ENCODE data around the gene KCNJ1.

KCNJ1 gene

GRCh38 chr11:128901653-128902514 is 34.8 kb upstream of the KCNJ1 start:
- no peak for DNase-seq

DNA sequence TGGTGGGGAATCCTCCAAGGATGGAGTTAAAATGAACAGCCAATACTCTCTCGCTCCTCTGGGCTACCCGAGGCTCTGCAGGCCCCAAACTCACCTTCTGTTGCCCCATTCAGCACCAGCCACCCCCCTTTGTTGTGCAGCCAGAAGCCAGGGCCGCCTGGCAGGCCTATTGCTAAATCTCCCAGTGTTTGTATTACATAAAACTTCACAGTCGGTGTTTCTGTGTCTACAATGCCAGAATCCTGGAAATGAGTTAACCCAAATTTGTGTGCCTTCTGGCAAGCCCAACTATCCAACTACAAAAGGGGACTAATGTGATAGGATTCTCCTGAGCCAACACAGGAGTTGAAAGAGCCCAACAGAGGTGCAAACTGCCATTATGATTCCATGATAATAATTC is 33.4 kb upstream of the KCNJ1 start:
- DNase-seq: no peak

DNA sequence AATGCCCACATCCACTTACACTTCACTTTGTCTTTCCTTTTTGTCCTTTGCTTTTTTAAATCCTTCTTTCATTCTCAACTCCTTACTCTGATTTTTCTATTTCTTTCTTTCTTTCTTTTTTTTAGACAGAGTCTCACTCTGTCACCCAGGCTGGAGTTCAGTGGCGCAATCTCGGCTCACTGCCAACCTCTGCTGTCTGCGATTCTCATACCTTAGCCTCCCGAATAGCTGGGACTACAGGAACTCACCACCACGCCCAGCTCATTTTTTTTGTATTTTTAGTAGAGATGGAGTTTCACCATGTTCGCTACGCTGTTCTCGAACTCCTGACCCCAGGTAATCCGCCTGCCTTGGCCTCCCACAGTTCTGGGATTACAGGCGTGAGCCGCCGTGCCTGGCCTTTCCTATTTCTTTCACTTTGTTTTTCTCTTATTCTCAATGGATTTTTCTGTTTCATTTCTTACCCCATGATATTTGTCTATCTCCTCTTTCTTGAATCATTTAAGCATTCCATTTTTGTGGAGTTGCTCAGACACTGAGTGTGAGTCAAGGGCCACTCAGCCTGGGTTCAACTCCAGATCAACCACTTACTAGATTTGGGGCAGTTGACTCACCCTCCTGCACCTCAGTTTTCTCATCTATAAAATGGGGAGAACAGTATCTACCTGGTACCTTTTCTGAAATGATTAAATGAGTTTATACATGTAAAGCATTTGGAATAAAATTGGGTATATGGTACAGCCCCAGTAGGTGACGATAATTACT is 31.7 kb upstream of the KCNJ1 start:
- no peak for DNase-seq

DNA sequence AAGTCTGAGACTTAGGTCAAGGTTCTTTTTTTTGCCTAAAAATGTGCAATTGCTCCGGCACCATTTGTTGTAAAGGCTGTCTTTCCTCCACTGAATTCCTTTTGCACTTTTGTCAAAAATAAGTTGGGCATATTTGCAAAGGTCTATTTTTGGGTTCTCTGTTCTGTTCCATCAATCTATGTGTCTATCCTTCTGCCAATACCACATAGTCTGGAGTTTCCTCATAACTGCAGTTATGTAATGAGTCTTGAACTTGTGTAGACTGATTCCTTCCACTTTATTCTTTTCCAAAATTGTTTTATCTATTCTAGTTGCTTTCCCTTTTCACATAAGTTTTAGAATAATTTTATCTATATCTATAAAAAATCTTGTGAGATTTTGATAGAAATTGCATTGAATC is 30.7 kb upstream of the KCNJ1 start:
- DNase-seq: no peak

DNA sequence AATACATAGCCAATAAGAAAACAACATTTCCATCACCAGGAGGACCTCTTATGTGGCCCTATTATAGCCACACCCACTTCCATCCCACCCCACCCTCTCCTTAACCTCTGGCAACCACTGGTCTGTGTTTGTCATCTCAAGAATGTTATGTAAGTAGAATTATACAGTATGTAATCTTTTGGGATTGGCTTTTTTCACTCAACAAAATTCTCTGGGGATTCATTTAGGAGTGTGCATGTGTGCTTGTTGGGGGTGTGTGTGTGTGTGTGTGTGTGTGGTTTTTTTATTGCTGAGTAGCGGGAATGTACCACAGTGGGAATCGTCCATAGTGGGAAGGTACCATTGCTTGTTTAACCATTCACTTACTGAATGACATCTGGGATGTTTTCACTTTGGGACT is 29.3 kb upstream of the KCNJ1 start:
- no peak for DNase-seq

GRCh38 chr11:128895526-128895925 is 28.4 kb upstream of the KCNJ1 start:
- DNase-seq: no peak

DNA sequence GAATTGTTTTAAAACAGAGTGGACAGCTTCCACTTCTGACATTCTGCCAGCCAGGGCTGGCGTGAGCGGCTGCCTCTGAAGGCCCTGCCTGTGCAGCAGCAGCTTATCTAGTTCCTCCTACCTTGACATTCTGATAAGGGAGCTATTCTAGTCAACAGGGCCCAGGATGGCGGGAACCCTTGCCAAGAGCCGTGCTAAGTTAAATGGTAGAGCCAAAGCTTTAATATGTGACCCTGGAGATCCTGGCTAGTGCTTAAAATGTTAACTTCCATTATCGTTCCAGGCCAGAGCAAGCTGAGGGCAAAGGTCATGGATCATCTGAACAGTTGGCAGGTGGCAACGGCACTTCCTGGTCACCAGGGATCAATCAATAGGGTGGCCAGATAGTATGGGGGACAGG is 27.6 kb upstream of the KCNJ1 start:
- no peak for DNase-seq

- DNase-seq: no peak
These were observed 27.2 kb upstream of the KCNJ1 start for GRCh38 chr11:128894286-128894681.

- no peak for DNase-seq
These were observed 26.6 kb upstream of the KCNJ1 start for GRCh38 chr11:128893578-128894285.

DNA sequence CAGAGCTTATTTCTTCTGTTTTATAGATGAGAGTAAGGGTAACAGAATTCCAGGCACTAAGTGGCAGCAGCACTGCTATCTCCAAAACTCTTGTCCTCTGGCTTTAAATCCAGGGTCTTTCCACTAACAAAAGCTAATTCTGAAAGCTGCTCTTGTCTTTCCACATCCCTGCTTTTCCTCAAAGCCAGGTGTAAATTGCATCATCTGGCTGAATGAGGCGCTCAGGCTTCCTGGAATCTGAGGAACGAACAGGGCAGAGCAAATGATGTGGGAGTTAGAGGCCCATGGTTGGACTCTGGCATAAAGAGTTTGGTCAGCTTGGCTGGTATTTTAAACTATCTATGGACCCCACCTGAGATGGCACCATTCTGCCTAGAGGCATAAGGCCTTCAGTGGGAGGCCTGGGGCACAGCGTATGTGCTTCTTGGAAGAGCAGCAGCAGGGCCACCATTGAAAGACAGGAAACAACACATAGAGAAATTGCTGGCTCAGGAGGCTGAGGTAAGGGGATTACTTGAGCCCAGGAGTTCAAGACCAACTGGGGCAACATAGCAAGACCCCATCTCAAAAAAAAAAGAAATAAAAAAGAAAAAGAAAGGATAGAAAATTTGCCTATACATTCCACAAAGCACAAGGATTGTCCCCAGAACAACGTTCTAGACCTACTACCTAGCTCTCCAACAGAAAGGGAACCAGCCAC is 25.9 kb upstream of the KCNJ1 start:
- DNase-seq: no peak

DNA sequence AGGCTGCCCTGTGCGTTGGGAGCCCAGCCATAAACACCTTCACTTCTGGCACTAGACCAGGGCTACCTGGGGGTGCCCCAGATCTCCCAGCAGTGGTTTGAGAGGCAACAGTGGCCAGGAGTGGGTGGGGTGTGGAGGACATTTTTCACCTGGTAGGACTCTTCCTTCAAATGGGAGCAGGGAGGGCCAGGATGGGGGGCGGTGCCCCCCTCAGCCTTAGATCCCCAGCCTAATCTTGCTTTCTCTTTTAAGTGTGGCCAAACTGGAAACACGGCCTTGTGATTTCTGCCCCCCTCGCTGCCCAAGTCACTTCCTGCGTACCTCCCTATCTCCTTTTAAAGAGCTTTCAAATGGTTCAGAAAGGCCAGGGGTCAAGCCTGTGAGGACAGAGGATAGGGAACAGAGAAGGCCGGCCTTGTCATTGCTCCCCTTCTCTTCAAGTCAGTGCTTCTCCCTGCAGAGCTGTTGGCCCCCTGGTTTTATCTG is 24.9 kb upstream of the KCNJ1 start:
- no peak for DNase-seq

DNA sequence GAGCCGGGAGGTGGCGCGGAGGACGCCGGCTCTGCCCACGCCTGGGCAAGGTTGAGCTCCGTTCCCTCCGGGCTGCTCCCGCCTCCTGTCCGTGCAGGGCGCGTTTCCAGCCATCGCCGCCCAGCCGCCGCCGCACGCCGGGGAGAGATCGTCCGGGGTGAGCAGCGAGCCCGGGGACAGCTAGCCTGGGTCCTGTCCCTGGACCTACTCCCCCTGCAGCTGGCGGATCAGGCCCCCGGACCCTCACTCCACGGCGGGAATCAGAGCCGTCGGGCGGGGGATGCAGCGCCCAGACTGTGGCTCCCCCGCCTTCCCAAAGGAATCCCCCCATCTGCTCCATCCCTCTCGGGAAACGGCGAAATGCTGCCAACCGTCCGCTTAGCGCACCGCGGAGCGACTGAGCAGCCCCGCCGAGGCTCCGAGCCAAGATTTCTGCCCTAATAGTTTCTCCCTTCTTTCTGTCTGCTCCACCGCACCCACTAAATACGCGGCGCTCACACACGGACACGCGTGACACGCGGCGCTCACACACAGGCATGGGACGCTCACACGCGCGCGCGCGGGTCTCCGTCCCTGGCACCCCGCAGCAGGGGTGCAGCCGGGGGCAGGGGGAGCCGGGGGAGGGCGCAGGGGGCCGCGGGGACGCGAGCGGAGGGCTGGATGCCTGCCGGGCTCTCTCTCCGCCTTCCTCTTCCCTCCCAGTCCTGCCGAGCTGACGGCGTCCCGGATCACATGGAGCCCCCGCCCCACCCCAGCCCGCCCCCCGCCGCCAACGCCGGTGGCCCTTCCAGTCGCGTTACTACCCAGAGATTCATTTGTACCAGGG is 23.7 kb upstream of the KCNJ1 start, which contains the start of gene KCNJ5:
TSS of gene KCNJ5 (plus strand) at position 814 of the 826 bp plus-strand sequence. CDS start 19,918 bp downstream, outside the sequence.
- no peak for DNase-seq

- DNase-seq: no peak
These were observed 23.1 kb upstream of the KCNJ1 start for GRCh38 chr11:128890216-128890542.

DNA sequence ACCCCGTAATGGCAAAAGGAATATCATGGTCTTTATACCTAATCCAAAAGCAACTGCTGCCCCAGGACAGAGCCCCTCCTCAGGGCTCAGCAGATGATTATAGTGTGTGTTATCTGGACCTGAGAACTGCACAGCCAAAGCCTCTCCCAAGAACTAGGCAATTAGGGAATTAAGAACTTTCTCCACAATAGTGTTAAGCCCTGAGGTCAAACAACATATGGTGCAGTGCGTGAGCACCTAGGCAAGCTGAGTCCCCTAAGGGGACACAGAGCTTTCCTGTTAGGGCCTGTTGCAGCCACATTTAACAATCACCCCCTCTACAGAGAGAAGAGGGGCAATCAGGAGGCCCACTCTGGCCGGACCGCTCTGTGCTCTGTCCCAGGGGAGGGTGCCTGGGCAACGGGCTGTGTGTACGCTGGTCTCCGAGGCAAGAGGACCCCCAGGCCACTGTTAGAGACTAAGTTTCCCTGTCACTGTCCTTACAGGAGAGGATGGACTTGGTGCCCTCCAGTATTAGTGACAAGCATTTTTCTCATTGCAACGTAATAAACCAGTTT is 22.6 kb upstream of the KCNJ1 start:
- no peak for DNase-seq

- DNase-seq: no peak
These were observed 21.2 kb upstream of the KCNJ1 start for GRCh38 chr11:128888034-128888985.

GRCh38 chr11:128886406-128887124 is 19.5 kb upstream of the KCNJ1 start:
- DNase-seq: no peak

DNA sequence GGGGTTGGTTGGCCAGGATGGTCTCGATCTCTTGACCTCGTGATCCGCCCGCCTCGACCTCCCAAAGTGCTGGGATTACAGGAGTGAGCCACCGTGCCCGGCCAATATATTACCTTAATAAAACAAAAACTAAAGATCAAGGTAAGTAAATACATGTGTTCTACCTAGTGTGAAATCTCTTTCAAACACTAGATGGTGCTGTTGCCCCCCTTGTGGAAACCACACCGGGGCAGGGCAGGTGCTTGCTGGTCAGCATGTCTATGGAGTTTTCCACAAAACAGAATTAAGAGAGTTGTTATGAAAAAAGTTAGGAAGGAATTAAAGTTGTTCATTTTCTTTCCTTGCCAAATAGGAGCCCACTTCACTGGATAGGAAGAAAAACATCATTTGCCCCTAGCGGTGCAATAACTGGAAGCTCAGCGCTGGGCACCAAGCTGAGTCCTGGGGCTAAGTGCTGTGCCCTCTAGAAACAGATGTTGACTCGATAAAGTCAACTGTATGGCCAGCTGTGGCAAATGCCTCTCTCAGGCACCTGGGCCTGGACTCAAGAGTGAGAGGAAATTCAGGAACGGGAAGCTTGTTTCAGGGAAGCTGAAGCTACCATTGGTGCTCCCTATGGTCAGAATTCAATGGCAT is 17.7 kb upstream of the KCNJ1 start:
- DNase-seq: peak in 3 of 4 experiments; percentile 9 to 10 (median 9)

- DNase-seq: no peak
These were observed 17.0 kb upstream of the KCNJ1 start for GRCh38 chr11:128884054-128884453.

DNA sequence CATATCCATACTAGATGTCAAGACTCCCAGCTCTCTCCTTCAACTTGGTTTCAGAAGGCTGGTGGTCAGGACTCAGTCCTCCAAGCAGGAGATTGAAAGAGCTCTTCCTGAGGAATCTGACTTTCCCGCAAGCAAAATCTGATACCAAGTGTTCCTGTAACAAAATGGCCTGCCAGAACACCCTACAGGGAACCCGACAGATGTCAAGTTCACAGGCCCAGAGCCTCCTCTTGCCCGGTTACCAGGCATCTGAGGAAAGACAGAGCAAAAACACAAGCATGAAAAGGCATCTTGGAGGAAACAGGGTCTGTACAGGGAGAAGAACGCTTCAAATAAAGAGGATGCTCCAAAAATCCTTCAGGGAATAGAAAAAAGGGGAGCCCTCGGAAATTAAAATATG is 15.4 kb upstream of the KCNJ1 start:
- DNase-seq: no peak
